ENCODE data around the gene JAZF1. TPM values are rescaled to one million over a fixed set of nuclear protein-coding genes. Genes with fewer than 3 reads are reported as not detected.
"Not testable (repeated sequence)": the region's sequence is repeated elsewhere in the genome, so short reads cannot be mapped to it uniquely, and the experiment has no call there.

JAZF1 gene
- total and polyA plus RNA-seq, 2 of the 8 experiments (the other 6 are each of a cell fraction or from before 2014, with no cell fraction given), result 2.6 to 21.8 TPM

- TF ChIP-seq SUZ12 (IDR thresholded peaks at IDR 0.05; ENCODE audit: low read length), result no peak
- no peak for TF ChIP-seq EP300 (IDR thresholded peaks at IDR 0.05; ENCODE audit: borderline replicate concordance in 1 of 2, low read depth in 2 of 2, low read length in 2 of 2)
- no peak for TF ChIP-seq HDAC6 (IDR thresholded peaks at IDR 0.05; ENCODE audit: low read depth, low read length)
- no peak for TF ChIP-seq SP4 (IDR thresholded peaks at IDR 0.05; ENCODE audit: low read length)
Measured at GRCh38 chr7:27922907-27923641, 257.5 kb downstream of the JAZF1 start (continued).

GRCh38 chr7:27922389-27922788 is 258.2 kb downstream of the JAZF1 start:
- H3K27me3 ChIP-seq (replicated peaks in 1 of 4; ENCODE audit: control insufficient read depth in 3 of 4, extremely low read depth in 1 of 4, insufficient read depth in 3 of 4, low read length in 3 of 4); POLR2A ChIA-PET (ENCODE audit: partially characterized antibody); H2BK20ac ChIP-seq (ENCODE audit: low read length); H3K4me3 ChIP-seq (ENCODE audit: extremely low read depth in 1 of 4, insufficient read depth in 2 of 4, low read depth in 3 of 4, low read length in 4 of 4); H4K5ac ChIP-seq (ENCODE audit: insufficient read length, low read depth, low read length); H3K4ac ChIP-seq (replicated peaks; ENCODE audit: insufficient read length, low read depth, low read length); FAIRE-seq; H2BK12ac ChIP-seq (ENCODE audit: low read depth, low read length); DNase-seq (ENCODE audit: low read depth in 1 of 2, low spot score in 2 of 2); H3K27ac ChIP-seq (ENCODE audit: low read depth, low read length); H2BK15ac ChIP-seq (ENCODE audit: low read length); H3K79me2 ChIP-seq (ENCODE audit: control insufficient read depth in 1 of 2, insufficient read depth in 2 of 2, low read length in 2 of 2); H3K23me2 ChIP-seq (ENCODE audit: low read depth, low read length); H3K9me3 ChIP-seq (ENCODE audit: insufficient read depth in 2 of 2, low read depth in 1 of 2, low read length in 1 of 2); H3K36me3 ChIP-seq (ENCODE audit: control insufficient read depth in 2 of 4, insufficient read depth in 4 of 4, low read length in 3 of 4); H2BK120ac ChIP-seq (replicated peaks; ENCODE audit: low read depth, low read length); H2AK5ac ChIP-seq (ENCODE audit: low read depth, low read length); H3K14ac ChIP-seq (ENCODE audit: insufficient read length); H3K23ac ChIP-seq (ENCODE audit: insufficient read length); H4K91ac ChIP-seq (replicated peaks; ENCODE audit: insufficient read length, low read length); H2AFZ ChIP-seq (ENCODE audit: low read length); H3K79me1 ChIP-seq (ENCODE audit: low read depth, low read length); H3K9ac ChIP-seq (replicated peaks in 1 of 4; ENCODE audit: extremely low read depth in 1 of 4, low read depth in 3 of 4, low read length in 3 of 4); H2BK5ac ChIP-seq (ENCODE audit: low read depth, low read length); H3K4me1 ChIP-seq (replicated peaks in 1 of 4; ENCODE audit: control insufficient read depth in 3 of 4, insufficient read depth in 4 of 4, low read length in 3 of 4); H4K20me1 ChIP-seq (replicated peaks in 1 of 2; ENCODE audit: control insufficient read depth in 1 of 2, insufficient read depth in 2 of 2, low read length in 2 of 2); H3K56ac ChIP-seq (replicated peaks; ENCODE audit: insufficient read length, low read depth, low read length); H4K8ac ChIP-seq (ENCODE audit: extremely low read depth, insufficient read depth, low read length); H3K18ac ChIP-seq (ENCODE audit: extremely low read depth, low read length); H3K4me2 ChIP-seq (ENCODE audit: insufficient read depth in 1 of 2, low read depth in 2 of 2, low read length in 2 of 2): not testable (repeated sequence)
- CTCF ChIA-PET (ENCODE audit: partially characterized antibody), result interaction anchor here (0.6 to 7.8 kb wide), 5 partner anchors 12 to 726 kb away, joined by 3 to 50 read pairs (median 4); no protein-coding TSS in a partner anchor
- WGBS, 2 experiments (ENCODE audit: extremely low coverage in 1 of 2, insufficient coverage in 1 of 2, insufficient read length in 1 of 2, insufficient replicate concordance in 2 of 2, low coverage in 1 of 2, low lambda C conversion rate in 2 of 2, missing lambda C conversion rate in 1 of 2), result 98% methylated on average over 8 of the region's 8 CpGs; no CpG with 5 or more reads in 1 of the 2 experiments

Measured in H1 (cell line).